ENCODE data around the gene AK4. TPM values are rescaled to one million over a fixed set of nuclear protein-coding genes. Genes with fewer than 3 reads are reported as not detected.

AK4 gene
- total and polyA plus RNA-seq, 2 of the 4 experiments (the other 2 are of a cell fraction) = 12.4 to 30.3 TPM

- Histone ChIP-seq H2AK5ac (ENCODE audit: low read depth, low read length) (no peak overlapping the region), H3K23ac (ENCODE audit: low read depth, low read length) (no peak overlapping the region), H3K36me3 (ENCODE audit: control insufficient read depth, insufficient read depth, low read length) (no peaks in the 10 kb centered on the region; the same call in 1 of the 2 replicates), H3K9me3 (ENCODE audit: control insufficient read depth, insufficient read depth, low read length) (no peaks in the 10 kb centered on the region), H3K4me1 (ENCODE audit: control insufficient read depth, insufficient read depth, low read length) (no peaks in the 10 kb centered on the region), H4K5ac (ENCODE audit: low read depth, low read length) (no peak overlapping the region), H3K79me1 (ENCODE audit: low read depth in 1 of 2, low read length in 2 of 2) (peaks cover 0 to 24% of the 10 kb centered on the region in 2 experiments; a peak in 2 of 4 replicates), H4K8ac (ENCODE audit: low read depth in 2 of 2, low read length in 2 of 2) (no peak overlapping the region), H2BK120ac (ENCODE audit: low read depth, low read length) (no peak overlapping the region), H3K56ac (ENCODE audit: extremely low read depth, insufficient read depth, low read length) (no peak overlapping the region), H3K18ac (ENCODE audit: low read depth, low read length) (no peak overlapping the region), H3K4ac (ENCODE audit: low read depth, low read length) (no peak overlapping the region), H3K4me2 (ENCODE audit: low read depth, low read length) (no peak overlapping the region), H2BK15ac (ENCODE audit: low read depth, low read length) (no peak overlapping the region), H3K27me3 (ENCODE audit: control insufficient read depth, insufficient read depth, low read length) (no peaks in the 10 kb centered on the region), H3K4me3 (ENCODE audit: insufficient read depth, low read depth, low read length) (no peak overlapping the region), H3K9ac (ENCODE audit: low read depth, low read length) (no peak overlapping the region), H2BK5ac (ENCODE audit: low read depth, low read length, poor library complexity, severe bottlenecking) (no peak overlapping the region), H2AK9ac (replicated peaks; ENCODE audit: low read depth, low read length, poor library complexity) (no peak overlapping the region), H2BK20ac (ENCODE audit: low read depth, low read length) (no peak overlapping the region), H4K91ac (ENCODE audit: insufficient read depth, low read depth, low read length) (no peak overlapping the region), H3K27ac (ENCODE audit: insufficient read depth, low read length) (no peak overlapping the region), H4K20me1 (ENCODE audit: insufficient read depth, low read length) (peaks cover 6% of the 10 kb centered on the region; the same call in 1 of the 2 replicates), H2AFZ (replicated peaks; ENCODE audit: low read length, poor library complexity) (no peak overlapping the region), H3K9me1 (ENCODE audit: insufficient read depth, low read length) (no peaks in the 10 kb centered on the region), H3K14ac (replicated peaks; ENCODE audit: low read depth, low read length) (no peak overlapping the region)
- ChIA-PET CTCF (no interaction called here), POLR2A (ENCODE audit: unreplicated experiment) (no interaction called here)
- no TSS peak for BruUV-seq (replicated peaks)
- in situ Hi-C loops (cut with MboI; ENCODE audit: low sequenced_read_pairs) (no loop called here), intact Hi-C loops (cut with micrococcal nuclease) (no loop called here), dilution Hi-C loops (cut with HindIII; ENCODE audit: low sequenced_read_pairs, unreplicated experiment) (no loop called here)
- TF ChIP-seq, protein P1, sequence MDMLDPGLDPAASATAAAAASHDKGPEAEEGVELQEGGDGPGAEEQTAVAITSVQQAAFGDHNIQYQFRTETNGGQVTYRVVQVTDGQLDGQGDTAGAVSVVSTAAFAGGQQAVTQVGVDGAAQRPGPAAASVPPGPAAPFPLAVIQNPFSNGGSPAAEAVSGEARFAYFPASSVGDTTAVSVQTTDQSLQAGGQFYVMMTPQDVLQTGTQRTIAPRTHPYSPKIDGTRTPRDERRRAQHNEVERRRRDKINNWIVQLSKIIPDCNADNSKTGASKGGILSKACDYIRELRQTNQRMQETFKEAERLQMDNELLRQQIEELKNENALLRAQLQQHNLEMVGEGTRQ (IDR thresholded peaks at IDR 0.05; ENCODE audit: low read depth, low read length) = no peak
- TF ChIP-seq MAZ (IDR thresholded peaks at IDR 0.05; ENCODE audit: borderline replicate concordance, low read depth, low read length) = no peak
- no peak for TF ChIP-seq RFX5 (IDR thresholded peaks at IDR 0.05; ENCODE audit: low read depth, low read length)
- no peak for TF ChIP-seq RCOR1 (IDR thresholded peaks at IDR 0.05; ENCODE audit: insufficient replicate concordance, low read length)
- no peak for TF ChIP-seq FOS (IDR thresholded peaks at IDR 0.05; ENCODE audit: low read depth, low read length)
- ATAC-seq (ENCODE audit: low read depth) (no peak), DNase-seq (no peak)
- WGBS, 2 experiments (ENCODE audit: extremely low coverage in 2 of 2, insufficient read length in 1 of 2) = 80% methylated on average over 1 of the region's 9 CpGs; no CpG with 5 or more reads in 1 of the 2 experiments
Measured at GRCh38 chr1:65159801-65160523, 12.0 kb downstream of the AK4 start.

Measured in IMR-90 (cell line).